Lower leg skin (tissue), 3 donors: ENCODE measurements around the gene CYP3A7.

Source experiments
- CTCF ChIP-seq, 3 donors: fragments of 450-650 bp; IDR thresholded peaks; one replicate each; pipeline ENCODE4 v1.5.1; 2016; ENCODE audit warnings: antibody characterized with exemption in 3 of 3, mild to moderate bottlenecking in 3 of 3, moderate library complexity in 2 of 3
- POLR2A ChIP-seq, 2 donors: fragments of 450-650 bp; IDR thresholded peaks; one replicate each; pipeline ENCODE4 v1.6.1; 2016 to 2017; ENCODE audit warnings: antibody characterized with exemption in 2 of 2, mild to moderate bottlenecking in 1 of 2, moderate library complexity in 1 of 2

GRCh38 chr7:99748846-99749579 is 14.0 kb upstream of the CYP3A7 start:
- TF ChIP-seq CTCF (IDR thresholded peaks at IDR 0.05): no peak
- TF ChIP-seq POLR2A (IDR thresholded peaks at IDR 0.05): no peak
